NCI-H146 treated with DMSO at 0.1 percent for 48 hours (cell line): Measurements from ENCODE around the gene AKT3.

ENCODE experiments used
- DNase-seq: peaks from one replicate; lab custom pipeline; 2025; ENCODE audit not compliant: unreplicated experiment; lab: John Stamatoyannopoulos, UW

Gene AKT3

DNA sequence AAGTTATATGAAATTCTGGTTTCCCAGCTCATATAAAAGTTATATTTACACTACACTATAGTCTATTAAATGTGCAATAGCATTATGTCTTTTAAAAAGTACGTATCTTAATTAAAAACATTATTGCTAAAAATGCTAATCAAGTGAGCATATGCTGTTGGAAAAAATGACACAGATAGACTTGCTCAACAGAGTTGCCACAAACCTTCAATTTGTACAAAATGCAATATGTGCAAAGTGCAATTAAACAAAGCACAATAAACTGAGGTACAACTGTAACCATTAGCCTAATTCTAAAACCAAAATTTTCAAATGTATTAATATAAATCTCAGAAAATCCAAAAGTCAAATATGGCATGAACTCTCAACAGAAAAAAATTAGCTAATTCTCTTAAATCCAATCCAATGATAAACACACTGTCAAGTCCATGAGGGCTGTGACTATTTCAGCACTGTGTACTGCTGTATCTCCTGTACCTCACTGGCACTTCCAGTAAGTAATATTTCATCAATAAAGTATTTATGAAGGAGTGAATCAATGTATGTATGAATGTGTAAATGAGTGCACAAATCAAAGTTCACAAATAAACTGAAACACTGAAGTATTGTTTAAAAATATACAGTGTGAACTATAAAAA is 116.3 kb downstream of the AKT3 start:
- DNase-seq: no peak

DNA sequence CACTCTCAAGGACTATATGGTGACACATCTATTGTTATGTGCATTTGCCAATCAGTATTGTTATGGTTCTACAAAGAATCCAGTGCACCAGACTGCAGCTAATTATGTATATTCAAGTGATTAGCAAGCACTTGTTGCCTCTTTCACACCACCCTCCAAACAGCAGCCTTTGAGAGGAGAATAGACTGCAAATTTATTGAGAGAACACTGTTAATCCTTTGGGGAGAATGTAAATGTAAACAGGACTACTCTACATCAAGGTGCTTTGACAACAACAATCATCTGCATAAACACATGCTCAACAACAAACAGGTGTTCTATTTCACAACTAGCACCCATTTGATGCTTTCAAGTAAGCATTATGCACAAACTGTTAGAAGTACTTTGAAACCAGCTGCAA is 117.4 kb downstream of the AKT3 start:
- DNase-seq: no peak

DNA sequence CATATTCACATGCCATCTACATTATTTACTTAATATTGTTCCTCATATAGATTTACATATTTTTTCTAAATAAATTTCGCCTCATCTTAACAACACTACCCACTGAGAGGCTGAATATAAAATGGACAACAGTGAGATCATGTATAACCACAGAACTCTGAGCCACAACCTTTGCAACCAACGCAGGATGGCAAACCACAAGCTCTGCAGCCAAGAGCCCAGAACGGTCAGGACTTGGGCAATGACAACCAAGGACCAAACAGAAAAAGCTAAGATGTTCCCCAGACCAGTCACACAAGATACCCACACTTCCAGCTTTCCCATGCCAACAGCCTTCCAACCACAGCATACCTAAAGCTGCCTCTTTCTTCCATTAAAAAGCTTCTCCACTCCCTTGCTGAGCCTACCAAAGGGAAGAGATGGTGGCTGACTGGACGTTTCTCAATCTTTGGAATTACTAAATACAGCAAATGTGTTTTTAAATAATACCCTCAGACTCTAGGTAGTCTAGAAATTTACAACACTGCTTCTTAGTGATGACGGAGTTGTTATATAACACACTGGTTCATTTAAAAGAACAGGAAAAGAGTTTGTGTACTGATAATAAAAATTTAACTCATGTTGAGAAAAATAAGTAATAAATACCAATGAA is 117.9 kb downstream of the AKT3 start:
- no peak for DNase-seq

DNA sequence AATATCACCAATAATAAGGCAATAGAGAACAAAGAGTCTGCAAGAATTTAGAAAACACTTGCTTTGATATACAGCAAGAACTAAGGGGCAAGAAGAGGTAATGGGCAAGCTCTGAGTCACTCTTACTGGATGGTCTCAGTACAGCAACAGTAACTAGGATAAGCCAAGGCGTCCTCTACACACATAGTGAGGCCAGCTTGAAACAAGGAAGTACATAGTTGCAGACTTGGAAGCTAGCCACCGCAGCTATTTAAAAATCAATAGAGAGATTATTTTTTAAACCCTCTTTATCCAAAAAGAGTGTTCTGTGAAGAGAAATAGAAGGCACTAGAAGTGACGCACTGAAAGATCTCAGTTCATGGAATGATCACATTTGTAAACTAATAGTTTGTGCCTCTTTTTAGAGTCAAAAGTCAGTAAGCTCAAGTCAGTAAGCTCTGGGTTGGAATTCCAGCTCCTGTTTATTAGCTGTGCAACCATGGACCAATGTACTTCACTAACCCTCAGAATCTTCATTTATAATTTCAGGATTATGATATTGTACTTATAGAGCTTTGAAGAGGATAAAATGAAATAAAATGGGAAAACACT is 118.6 kb downstream of the AKT3 start:
- no peak for DNase-seq

DNA sequence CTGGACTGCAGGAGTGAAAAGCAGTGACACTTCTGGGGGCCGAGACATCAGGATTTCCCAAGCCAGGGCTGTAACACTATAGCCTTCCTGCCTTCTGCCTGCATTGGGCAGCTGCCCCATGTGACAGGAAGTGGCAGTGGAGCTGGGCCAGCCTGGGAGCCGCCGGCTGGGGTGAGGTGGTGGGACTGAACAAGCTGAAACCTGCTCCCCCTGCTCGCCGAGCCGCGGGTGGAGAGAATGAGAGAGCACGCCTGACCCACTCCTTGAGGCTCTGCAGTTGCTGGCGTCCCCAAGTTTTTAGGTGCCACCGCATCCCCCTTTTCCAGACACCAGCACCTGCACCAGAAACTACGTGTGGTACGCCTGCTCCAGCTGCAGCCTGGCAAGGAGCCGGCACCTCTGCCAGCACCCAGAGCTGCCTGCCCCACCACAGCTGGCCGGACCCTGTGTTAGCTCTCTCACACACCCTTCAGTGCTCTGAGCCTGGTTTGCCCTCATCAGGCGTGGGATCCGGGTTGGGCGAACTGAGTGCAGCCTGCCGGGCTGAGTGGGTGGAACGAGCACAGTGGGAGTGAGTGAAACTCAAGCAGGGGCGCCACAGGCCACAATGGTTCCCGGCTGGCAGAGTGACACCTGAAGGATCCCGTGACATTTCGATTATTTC is 119.4 kb downstream of the AKT3 start:
- no peak for DNase-seq

DNA sequence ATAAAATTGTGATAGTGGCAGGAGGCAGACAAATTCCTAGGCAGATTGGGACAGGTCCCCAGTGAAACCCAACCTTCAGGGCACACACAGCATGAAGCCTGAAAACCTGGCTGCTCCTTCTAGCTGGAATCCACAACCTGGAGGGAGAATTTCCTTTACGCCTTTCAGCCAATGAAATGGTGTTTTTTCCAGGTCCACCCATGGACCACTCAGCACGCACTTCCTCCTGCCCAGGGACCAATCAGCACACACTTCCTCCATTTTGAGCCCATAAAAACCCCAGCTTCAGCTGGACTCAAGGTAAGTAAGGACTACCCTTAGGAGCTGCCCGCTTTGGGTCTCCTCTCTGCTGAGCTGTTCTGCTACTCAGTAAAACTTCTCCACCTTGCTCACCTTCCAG is 120.1 kb downstream of the AKT3 start:
- DNase-seq: no peak

DNA sequence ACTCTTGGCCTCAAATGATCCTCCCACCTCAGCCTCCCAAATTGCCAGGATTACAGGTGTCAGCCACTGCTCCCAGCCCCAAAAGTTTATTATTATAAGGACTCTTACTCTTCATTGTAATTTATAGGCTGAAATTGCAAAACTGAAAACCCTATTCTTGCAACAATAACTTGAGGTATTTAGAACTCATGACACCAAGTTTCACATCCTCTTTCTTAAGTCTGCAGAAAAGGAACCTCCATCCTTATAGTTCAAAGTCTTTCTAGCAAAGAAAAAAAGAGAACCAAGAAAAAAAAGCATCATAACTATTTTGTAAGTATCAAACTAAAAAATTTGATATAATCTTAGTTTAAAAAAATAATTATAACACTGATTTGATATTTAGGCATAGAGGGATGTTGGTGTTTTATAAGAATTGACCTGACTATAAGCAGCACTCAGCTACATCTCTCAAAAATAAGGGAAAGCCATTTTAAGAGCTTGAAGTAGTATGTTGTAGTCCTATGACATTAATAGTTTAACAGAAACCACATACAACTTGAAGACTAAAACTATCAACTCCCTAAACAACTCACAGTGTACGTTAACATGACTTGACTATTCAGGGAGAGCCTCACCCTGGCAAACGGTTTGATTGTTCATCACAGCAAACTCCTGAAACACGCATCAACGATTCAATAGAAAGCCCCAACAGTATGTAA is 122.4 kb downstream of the AKT3 start:
- DNase-seq: no peak

DNA sequence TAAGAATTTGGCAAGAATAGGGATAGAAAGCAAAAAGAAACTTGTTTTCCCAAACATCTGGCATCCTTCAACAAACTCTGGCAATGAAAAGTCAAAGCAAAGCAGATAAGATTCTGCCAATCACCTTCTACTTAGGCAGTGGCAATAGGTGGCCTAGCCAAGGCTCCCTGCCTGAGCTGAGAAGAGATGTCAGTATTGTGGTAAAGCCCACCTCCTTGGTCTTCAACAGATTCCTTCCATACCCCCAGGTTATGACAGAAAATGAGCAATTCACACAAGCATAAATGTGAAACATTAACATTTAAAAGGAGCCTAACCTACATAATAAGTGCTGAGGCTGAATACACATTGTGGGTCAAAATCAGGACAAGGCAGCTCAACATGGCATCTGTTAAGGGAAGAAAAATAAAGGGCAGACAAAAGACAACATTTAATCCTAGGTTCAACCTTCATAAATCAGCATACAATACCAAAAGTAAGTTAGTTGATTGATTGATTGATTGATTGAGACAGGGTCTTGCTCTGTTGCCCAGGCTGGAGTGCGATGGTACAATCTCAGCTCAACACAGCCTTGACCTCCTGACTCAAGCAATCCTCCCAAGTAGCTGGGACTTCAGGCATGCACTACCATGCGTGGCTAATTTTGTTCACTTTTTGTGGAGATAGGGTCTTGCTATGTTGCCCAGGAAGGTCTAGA is 123.1 kb downstream of the AKT3 start:
- no peak for DNase-seq

DNA sequence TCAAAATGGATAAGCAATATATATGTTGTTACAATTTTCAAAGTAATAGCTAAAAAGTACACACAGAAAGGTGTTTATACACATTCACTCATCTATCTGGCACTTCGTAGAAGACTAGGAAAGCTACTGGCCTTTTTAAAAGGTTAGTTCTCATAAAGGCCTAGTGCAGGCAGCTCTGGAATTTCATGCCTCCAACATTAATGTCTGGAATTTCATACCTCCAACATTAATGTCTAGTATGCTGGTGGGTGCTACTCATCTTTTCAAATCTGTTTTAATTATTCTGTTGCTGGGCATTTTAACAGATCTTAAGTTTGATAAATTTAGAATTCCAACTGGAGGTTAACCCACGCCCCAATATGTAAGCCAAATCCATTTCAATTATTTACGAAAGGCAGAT is 124.2 kb downstream of the AKT3 start:
- no peak for DNase-seq

DNA sequence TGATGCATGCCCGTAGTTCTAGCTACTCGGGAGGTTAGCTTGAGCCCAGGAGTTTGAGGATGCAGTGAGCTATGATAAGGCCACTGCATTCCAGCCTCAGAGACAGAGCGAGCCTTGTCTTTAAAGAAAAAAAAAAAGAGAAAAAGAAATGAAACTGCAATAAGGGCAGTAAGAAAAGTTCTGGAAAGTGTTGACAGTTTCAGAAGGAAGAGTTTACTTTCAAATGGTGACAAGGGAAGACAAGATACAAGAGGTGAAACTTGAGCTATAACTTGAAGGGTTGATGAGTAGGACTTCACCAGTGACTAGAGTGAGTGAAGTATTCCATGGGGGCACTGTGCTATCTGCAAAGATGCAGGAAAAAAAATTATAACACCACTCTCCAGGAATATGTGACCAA is 125.0 kb downstream of the AKT3 start:
- DNase-seq: no peak

DNA sequence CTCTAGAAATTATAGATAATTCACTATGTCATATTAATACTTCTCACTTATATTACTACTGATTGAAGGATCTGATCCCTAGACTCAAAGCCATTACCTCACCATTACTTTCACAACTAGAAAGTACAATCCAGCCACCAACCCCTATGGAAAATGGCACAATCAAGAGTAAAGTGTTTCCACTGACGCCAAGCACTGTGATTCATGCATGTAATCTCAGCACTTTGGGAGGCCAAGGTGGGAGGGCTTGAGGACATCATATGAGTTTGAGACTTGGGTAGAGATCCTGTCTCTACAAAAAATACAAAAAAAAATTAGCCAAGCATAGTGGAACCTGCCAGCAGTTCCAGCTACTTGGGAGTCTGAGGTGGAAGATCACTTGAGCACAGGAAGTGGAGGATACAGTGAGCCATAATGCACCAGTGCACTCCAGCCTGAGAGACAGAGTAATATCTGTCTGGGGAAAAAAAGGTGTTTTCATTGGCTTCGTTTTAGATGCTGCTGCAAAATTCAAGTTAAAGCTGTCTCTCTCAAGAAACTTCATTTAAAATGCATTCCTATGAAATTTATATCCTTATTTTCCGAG is 126.5 kb downstream of the AKT3 start:
- DNase-seq: no peak

DNA sequence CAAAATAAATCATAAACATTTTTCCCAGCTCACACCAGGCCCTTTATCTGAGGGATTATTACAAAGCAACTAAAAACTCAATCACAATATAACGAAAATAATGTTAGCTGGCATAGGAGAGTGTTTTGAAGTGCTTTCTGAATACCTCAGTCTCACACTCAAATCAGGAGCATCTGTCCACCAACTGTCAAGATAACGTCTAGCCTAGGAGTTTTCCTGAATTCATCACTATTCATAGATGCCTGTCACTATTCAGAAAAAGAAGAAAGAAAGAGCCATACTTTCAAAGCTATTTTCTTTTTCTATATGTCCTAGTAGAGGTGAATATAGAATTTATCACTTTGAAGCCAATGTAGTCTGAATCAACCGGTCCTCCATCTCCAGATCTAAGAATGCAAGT is 127.0 kb downstream of the AKT3 start:
- DNase-seq: no peak

DNA sequence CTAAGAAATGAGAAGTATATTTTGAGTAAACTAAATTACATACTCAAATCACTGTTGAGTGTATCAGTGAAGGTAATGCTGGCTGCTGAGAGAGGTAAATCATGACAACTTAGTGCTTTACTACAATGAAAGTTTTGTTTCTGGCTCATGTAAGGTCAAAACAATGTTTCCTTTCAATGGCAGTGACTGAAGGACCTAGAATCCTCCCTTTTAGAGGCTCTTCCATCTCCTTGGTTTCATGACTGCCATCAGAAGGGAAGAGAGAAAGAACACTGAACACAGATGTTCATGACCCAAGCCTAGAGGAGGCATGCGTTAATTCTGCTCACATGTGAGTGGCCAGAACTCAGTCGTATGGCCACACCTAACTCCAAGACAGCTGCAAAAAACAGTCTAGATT is 130.6 kb downstream of the AKT3 start:
- DNase-seq: no peak

DNA sequence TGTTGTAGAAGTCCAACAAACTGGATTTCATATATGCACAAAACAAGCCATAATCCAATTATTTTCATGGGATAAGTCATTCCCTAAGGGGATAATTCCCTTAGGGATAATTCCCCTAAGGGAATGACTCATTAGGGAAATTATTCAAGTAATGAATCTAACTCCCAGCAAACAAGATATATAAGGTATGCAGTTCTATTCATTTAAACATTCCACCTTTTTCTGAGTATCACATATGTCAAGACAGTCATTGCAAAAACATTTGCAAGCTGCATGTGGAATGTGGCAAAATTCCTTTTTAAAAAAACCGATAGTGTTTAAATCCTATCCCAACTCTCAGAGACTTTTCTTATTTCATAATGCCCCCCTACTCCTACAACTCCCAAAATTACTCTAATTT is 131.2 kb downstream of the AKT3 start:
- no peak for DNase-seq

DNA sequence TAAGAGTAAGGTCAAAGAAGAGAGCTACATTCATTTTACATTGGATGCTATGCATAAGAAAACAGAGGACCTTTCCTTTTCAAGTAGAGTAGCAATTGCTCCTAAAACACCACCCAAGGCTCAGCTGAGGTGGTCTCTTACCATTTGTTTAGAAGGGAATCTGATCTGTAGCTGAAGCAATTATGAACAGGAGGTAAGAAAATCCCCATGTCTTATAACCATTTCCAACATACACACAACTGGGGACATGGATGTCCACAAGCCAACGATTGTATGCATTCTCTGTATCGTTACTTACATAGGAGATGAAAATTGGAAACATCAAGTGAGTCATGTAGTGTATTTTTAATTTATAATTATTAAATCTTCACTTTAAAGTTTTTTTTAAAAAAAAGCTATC is 132.0 kb downstream of the AKT3 start:
- DNase-seq: no peak

DNA sequence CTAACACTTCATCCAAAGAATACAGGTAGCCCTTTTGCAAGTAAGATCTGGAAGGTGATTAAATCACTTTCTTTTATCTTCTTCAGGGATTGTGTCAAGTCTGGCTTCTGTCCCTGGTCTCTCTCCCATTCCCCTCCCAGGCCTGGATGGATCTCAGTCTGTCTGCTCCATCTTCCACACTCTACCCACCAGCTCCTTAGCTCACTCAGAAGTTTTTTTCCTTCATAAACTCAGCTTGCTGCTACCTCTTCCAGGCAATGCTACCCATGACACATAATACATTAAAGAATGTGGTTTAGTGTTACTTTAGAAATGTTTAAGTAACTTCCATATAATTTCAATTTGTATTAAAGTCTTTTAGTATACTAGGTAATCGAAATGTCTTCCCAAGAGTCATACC is 133.1 kb downstream of the AKT3 start:
- DNase-seq: no peak

DNA sequence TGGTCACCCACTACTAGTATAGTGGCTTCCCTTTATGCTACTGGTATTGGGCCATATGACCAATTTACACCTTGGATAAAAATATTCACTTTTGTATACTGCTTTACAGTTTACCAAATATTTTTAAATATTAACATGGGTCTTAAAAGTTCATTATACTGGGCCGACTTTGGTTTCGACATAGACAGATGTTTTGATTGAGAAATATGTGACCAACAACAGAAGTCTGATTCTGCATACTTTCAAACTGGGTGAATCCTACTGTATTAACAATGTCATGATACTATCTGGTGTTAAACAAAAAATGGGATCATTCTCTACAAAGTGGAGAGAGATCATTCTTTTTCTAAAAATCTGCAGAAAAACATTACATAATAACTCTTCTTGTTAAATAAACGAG is 134.8 kb downstream of the AKT3 start:
- no peak for DNase-seq

DNA sequence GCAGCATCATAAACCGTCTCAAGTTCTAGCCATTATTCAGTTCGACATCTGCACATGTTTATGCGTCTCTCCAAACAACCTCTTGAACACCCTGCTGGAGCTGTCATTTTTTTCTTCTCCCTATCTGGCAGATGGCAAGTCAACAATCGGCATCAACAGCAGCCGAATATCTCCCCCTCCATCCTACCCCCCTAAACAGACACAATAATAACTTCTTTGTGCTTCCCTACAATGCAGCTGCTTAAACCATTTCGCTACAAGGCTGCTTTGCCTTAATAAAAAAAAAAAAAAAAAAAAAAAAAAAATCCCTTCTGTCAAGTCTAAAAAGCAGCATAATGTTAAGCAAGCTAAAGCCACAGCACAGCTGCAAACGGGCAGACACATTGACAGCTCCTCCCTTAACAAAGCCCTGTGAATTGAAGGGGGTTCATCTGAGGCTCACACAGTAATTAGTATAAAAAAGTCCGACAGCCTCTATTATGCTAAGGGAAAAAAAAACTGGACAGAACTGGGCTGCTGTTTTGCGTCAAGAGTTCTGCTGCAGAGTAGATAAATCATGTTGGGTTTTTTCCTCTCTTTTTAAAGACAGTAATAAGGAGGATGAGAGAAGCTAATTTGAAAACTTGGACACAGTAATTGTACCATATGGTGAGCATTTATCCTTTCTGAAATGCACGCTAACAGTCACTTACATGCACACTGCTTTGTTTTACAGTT is 136.4 kb downstream of the AKT3 start:
- peak; percentile 96 for DNase-seq

DNA sequence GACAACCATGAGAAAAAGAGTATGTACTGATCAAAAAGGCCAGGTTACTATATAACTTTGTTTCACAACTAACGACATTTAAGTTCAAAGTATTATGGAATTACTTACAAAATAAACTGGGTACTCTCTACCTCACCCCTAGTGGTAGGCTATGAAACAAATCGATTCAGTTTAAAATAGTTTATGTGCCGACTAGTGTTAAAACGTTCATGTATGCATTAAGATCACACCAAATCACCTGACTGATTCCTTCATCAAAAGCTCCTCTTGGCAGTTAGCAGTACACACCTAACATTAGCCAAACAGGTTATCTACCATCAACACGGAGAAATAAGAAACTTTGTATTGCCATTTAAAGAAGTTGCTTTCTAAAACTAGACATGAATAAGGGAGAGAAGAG is 137.1 kb downstream of the AKT3 start:
- DNase-seq: peak; percentile 60

DNA sequence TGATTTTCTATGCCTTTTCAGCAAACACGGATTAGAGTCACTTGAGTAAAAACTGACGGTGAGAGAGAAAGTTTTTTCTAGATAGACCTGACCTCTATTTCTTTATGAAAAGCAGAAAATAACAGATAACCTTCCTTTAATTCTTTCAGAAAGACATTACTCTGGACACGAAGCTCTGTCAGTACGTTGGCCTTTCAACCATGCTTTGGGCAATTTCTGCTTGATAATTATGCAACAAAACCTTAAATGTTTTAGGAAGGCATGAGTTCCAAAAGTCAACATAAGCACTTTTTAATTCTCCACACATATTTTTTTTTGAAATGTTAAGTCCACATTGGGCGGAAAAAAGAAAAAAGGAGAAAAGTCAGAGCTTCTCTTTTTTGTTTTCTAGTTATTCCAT is 137.8 kb downstream of the AKT3 start:
- DNase-seq: no peak
